Rectal smooth muscle tissue (tissue), 1 donor: ENCODE results near the gene PARP15.
A peak's percentile ranks its signal among the peaks of the same experiment; 100 is the strongest.
"Not testable (repeated sequence)": the region's sequence is repeated elsewhere in the genome, so short reads cannot be mapped to it uniquely, and the experiment has no call there.

Experiments
- H3K27ac ChIP-seq: one replicate; pipeline ENCODE4 v1.7.0; 2013; ENCODE audit warnings: low read depth, low read length, inconsistent platforms
- H3K27me3 ChIP-seq: one replicate; pipeline ENCODE4 v1.7.0; 2013; ENCODE audit warnings: low read length; ENCODE audit not compliant: control insufficient read depth, insufficient read depth
- H3K36me3 ChIP-seq: one replicate; pipeline ENCODE4 v1.7.0; 2013; ENCODE audit warnings: low read length; ENCODE audit not compliant: control insufficient read depth, insufficient read depth
- H3K4me1 ChIP-seq: one replicate; pipeline ENCODE4 v1.7.0; 2013; ENCODE audit warnings: low read length; ENCODE audit not compliant: control insufficient read depth, insufficient read depth
- H3K4me3 ChIP-seq: one replicate; pipeline ENCODE4 v1.7.0; 2013; ENCODE audit warnings: low read length
- H3K9ac ChIP-seq: one replicate; pipeline ENCODE4 v1.7.0; 2013; ENCODE audit warnings: low read length

The PARP15 gene

DNA sequence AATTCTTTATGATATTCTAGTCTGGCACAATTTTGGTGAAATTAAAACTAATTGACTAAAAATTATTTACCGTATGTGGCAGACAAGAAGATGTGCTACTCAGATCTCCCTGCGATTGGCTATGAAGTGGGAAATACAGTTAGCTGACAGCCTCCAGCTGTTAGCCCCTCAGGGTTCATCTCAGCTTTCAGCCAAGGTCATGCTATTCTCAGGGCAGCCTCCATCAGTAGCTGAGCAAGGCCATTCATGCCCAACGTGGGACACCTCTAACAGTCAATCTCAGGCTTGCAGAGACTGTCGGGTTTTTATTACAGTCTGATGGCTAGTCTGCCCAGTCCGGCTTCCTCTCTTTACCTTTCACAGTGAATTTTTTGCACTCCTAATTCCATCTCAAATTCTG lies 20.1 kb upstream of the PARP15 start:
- H3K27ac ChIP-seq = no peak overlapping the region
- no peak overlapping the region for H3K4me3 ChIP-seq
- peaks cover 21% of the 10 kb centered on the region for H3K36me3 ChIP-seq
- H3K9ac ChIP-seq = no peak overlapping the region
- H3K4me1 ChIP-seq = peaks cover 9% of the 10 kb centered on the region
- no peaks in the 10 kb centered on the region for H3K27me3 ChIP-seq

DNA sequence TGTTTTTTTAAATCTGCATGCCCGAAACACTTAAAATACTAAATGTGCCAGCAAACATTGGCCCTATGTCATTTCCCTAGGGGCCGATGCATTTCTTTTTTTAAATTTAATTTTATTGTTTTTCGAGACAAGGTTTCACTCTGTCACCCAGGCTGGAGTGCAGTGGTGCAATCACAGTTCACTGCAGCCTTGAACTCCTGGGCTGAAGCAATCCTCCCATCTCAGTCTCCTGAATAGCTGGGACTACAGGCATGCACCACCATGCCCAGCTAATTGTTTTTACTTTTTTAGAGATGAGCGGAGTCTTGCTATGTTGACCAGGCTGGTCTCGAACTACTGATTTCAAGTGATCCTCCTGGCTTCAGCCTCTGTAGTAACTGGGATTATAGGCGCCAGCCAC lies 18.8 kb upstream of the PARP15 start:
- Histone ChIP-seq H3K4me3 (no peak overlapping the region), H3K9ac (no peak overlapping the region), H3K27ac (no peak overlapping the region), H3K4me1 (peaks cover 18% of the 10 kb centered on the region), H3K36me3 (peaks cover 21% of the 10 kb centered on the region), H3K27me3 (no peaks in the 10 kb centered on the region)

DNA sequence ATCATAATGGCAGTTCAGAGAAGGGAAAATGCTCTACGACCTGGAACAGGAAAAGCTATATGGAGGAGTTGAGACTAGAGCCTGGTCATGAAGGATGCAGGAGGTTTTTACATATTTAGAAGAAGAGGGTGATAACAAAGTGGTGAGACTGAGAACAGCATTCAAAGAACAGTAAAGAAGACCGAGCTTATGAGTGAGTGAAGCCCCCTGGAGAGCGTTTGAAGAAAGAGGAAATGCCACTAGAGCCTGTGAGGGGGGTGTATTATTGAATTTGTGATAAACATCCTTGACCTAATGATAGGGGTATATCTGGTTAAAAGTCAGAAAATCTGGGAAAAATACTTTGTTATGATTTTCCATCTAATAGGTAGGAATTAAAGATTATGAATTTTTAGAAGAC lies 17.5 kb upstream of the PARP15 start:
- Histone ChIP-seq H3K27ac (no peak overlapping the region), H3K36me3 (peaks cover 17% of the 10 kb centered on the region), H3K4me3 (no peak overlapping the region), H3K9ac (no peak overlapping the region), H3K27me3 (no peaks in the 10 kb centered on the region), H3K4me1 (peaks cover 20% of the 10 kb centered on the region)

DNA sequence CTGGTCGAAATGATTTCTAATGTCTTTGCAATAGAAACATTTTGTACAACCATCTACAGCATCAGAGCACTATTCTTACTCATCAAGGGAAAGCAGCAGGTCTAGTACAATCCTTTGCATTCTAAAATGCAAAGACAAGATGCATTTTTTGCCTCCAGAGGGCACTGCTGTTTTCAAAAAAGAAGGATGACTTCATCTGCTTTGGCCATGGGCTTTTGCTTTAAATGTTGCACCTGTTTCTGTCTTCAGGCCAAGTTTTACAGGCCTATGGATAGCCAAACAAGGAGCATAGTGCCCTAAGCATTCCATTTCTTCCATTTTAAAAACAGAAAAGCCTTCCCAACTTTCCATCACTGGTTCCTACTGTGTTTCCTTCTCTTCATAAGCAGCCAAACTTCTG lies 16.8 kb upstream of the PARP15 start:
- H3K27ac ChIP-seq = no peak overlapping the region
- no peak overlapping the region for H3K4me3 ChIP-seq
- no peak overlapping the region for H3K9ac ChIP-seq

DNA sequence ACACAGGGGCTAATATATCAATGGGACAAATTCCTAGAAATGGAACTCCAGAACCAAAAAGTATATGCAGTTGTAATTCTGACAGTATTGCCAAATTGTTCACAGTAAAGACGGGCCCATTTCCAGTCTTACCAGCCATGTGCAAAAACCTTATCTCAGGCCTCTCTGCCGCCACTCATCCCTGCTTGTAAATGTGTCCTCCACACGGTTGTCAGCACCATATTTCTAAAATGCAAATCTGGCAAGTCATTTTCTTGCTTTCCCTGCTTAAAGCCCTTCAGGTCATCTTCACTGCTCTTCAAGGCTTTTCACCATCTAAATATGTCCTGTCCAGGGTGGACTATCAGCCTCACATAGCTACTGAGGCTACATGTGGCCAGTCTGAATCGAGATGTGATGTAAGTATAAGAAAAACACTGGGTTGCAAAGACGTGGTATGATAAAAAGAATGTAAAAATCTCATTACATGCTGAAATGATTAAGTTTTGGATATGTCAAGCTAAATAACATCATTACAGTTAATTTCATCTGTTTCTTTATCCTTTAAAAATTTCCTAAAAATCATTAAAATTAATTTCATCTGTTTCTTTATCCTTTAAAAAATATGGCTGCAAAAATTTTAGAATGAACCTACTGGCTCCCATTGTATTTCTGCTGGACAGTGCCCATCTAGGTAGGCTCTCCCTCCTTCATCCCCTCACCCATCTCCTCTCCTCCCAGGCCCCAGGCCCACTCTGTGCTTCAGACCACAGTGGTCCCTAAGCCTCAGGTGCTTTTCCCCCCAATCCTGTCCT lies 14.3 kb upstream of the PARP15 start:
- H3K9ac ChIP-seq = peak overlapping the region; percentile 83
- peaks cover 13% of the 10 kb centered on the region for H3K4me1 ChIP-seq
- peaks cover 12% of the 10 kb centered on the region for H3K36me3 ChIP-seq
- peak overlapping the region; percentile 73 for H3K4me3 ChIP-seq
- H3K27me3 ChIP-seq = no peaks in the 10 kb centered on the region
- H3K27ac ChIP-seq = peak overlapping the region; percentile 94

More for the DNA sequence above, 16.8 kb upstream of the PARP15 start:
- H3K36me3 ChIP-seq = peaks cover 9% of the 10 kb centered on the region
- no peaks in the 10 kb centered on the region for H3K27me3 ChIP-seq
- peaks cover 15% of the 10 kb centered on the region for H3K4me1 ChIP-seq

DNA sequence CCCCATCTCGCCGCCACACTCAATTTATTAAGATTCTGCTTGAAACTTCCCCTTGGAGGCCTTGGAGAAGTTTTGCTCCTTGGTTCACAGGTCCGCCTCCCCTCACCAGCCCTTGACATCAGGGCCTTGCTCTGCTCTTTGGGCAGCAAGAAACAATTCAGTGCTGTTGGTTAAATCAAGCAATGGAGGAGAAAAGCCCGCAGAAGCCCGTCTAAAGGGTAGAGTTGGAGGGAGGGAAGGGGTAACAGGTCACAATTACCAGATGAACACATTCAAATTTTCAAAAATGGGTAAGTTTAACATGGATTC lies 13.8 kb upstream of the PARP15 start:
- peaks cover 17% of the 10 kb centered on the region for H3K4me1 ChIP-seq

DNA sequence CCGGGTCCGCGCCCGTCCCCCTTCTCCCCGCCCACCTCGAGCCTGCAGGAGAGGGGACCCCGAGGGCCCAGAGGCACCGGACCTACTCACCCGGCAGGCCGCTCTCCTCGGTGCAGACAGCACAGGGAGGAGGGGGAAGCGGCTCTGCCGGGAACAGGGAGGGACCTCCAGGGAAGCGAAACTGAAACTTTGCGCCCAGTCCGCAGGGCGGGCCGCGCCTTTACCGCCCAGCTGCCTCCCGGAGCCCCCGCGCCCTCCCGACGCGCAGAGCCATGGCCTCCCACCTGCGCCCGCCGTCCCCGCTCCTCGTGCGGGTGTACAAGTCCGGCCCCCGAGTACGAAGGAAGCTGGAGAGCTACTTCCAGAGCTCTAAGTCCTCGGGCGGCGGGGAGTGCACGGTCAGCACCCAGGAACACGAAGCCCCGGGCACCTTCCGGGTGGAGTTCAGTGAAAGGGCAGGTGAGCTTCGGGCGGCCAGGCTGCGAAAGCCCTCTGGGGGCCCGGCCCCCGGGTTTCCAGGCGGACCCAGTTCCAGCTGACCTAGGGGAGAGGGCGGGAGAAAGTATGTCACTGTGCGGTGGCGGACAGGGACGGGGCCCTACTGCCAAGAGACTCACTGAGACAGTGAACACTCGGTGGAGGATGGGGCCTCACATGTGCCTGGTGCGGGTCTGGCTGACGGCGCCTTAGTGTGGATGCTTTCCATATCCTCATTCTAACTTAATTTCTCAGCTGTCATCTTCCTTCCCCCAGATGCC lies 13.1 kb upstream of the PARP15 start, which contains the start of the genes DTX3L and PARP9:
TSS of gene DTX3L (plus strand) at position 184 of the 758 bp plus-strand sequence. CDS start at position 273, 89 bp downstream.
TSS of gene PARP9 (minus strand) at position 146 of the 758 bp plus-strand sequence. CDS start 4,680 bp downstream, outside the sequence.
- H3K27me3 ChIP-seq = no peaks in the 10 kb centered on the region
- peak within 1 kb of the TSS; percentile 91 for H3K9ac ChIP-seq
- peak within 1 kb of the TSS; percentile 73 for H3K4me3 ChIP-seq
- peaks cover 12% of the 10 kb centered on the region for H3K36me3 ChIP-seq
- peaks cover 23% of the 10 kb centered on the region for H3K4me1 ChIP-seq
- H3K27ac ChIP-seq = peak within 1 kb of the TSS; percentile 94

More for the DNA sequence above, 13.8 kb upstream of the PARP15 start:
- Histone ChIP-seq H3K36me3 (peaks cover 9% of the 10 kb centered on the region), H3K9ac (peak overlapping the region; percentile 83), H3K27ac (peak overlapping the region; percentile 94), H3K4me3 (peak overlapping the region; percentile 73), H3K27me3 (no peaks in the 10 kb centered on the region)

DNA sequence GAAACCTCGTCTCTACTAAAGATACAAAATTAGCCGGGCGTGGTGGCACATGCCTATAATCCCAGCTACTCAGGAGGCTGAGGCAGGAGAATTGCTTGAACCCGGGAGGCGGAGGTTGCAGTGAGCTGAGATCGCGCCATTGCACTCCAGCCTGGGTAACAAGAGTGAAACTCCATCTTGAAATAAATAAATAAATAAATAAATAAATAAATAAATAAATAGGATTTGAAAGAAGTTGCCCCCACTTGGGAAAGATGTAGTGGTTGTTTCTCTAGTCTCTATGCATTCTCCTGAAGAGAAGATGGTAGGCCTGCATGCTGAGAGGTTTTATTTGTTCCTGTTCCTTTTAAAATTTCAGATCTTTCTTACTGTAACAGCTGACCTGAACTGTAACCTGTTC lies 9.3 kb upstream of the PARP15 start:
- Histone ChIP-seq H3K36me3 (peaks cover 25% of the 10 kb centered on the region), H3K4me1 (peaks cover 17% of the 10 kb centered on the region), H3K27ac (peak overlapping the region; percentile 85)
- H3K27me3 ChIP-seq, H3K4me3 ChIP-seq, H3K9ac ChIP-seq: not testable (repeated sequence)

DNA sequence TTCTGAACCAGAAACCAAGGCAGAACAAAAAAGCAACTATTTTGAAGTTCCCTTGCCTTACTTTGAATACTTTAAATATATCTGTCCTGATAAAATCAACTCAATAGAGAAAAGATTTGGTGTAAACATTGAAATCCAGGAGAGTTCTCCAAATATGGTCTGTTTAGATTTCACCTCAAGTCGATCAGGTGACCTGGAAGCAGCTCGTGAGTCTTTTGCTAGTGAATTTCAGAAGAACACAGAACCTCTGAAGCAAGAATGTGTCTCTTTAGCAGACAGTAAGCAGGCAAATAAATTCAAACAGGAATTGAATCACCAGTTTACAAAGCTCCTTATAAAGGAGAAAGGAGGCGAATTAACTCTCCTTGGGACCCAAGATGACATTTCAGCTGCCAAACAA lies 8.7 kb upstream of the PARP15 start:
- Histone ChIP-seq H3K27ac (peak overlapping the region; percentile 85), H3K9ac (no peak overlapping the region), H3K4me1 (peaks cover 13% of the 10 kb centered on the region), H3K4me3 (no peak overlapping the region), H3K36me3 (peaks cover 25% of the 10 kb centered on the region), H3K27me3 (no peaks in the 10 kb centered on the region)

DNA sequence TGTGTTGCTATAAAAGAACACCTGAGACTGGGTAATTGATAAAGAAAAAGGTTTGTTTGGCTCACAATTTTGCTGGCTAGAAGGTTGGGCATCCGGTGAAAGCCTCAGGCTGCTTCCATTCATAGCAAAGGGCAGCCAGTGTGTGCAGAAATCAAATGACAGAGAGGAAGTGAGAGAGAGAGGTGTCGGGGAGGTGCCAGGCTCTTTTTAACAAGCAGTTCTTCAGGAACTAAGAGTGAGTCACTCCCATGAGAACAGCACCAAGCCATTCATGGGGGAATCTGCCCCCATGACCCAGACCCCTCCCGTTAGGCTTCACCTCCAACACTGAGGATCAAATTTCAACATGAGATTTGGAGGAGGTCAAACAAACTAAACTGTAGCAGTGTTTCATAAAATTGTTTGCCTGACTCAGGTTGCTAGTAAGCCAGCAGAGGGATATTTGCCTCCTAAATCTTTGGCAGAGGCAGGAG lies 4.5 kb upstream of the PARP15 start:
- Histone ChIP-seq H3K27me3 (no peaks in the 10 kb centered on the region), H3K4me1 (peaks cover 12% of the 10 kb centered on the region), H3K36me3 (peaks cover 16% of the 10 kb centered on the region), H3K27ac (no peak overlapping the region), H3K4me3 (no peak overlapping the region), H3K9ac (no peak overlapping the region)

DNA sequence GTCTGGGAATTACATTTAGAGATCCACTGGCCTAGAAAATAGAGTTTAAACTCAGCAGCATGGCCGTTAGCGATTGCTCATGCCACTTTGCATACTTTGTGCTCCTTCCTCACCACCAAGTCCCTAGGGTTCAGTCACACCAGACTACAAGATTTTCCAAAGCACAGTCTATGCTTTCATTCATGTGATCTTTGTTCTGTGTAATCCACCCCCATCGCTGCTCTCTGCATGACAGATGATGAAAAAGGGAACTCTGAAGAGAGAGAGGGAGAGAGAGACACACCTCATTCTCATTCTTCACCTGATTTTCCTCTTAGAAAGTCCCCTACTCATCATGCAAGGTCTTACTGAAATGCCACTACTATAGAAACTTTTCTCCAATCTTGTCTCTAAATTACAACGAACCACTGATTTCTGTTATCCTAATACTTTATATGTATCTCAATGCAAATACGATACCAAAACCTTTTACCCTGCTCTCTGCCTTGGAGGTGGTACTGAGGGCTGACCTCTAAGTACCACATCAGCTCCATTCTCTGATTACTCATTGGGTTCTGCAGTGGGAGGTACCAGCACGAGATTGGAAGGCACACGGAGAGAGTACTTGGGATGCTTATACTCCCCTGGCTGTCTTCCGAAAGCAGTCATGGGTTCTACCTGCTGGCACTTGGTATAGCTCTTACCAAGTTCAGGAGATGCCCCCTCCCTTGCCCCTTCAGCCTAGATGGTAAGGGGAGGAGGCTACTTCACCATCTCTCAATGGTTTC lies 1.1 kb upstream of the PARP15 start:
- Histone ChIP-seq H3K27ac (no peak overlapping the region), H3K4me3 (no peak overlapping the region), H3K9ac (no peak overlapping the region), H3K27me3 (no peaks in the 10 kb centered on the region), H3K36me3 (no peaks in the 10 kb centered on the region), H3K4me1 (no peaks in the 10 kb centered on the region)
